Regular cardiac myocyte (primary cell): ENCODE results near the gene ITGB4. TPM values are rescaled to one million over a fixed set of nuclear protein-coding genes. Genes with fewer than 3 reads are reported as not detected.

Source experiments
- total RNA-seq: library from RNA; depleted of rRNA; stranded (reverse); fragments of >200 nt; gene quantifications from 2 replicates; pipeline ENCODE4 v1.2.3, GENCODE V29; 2014

The ITGB4 gene
- total RNA-seq, result under 0.01 and 0.38 TPM in 2 replicates

DNA sequence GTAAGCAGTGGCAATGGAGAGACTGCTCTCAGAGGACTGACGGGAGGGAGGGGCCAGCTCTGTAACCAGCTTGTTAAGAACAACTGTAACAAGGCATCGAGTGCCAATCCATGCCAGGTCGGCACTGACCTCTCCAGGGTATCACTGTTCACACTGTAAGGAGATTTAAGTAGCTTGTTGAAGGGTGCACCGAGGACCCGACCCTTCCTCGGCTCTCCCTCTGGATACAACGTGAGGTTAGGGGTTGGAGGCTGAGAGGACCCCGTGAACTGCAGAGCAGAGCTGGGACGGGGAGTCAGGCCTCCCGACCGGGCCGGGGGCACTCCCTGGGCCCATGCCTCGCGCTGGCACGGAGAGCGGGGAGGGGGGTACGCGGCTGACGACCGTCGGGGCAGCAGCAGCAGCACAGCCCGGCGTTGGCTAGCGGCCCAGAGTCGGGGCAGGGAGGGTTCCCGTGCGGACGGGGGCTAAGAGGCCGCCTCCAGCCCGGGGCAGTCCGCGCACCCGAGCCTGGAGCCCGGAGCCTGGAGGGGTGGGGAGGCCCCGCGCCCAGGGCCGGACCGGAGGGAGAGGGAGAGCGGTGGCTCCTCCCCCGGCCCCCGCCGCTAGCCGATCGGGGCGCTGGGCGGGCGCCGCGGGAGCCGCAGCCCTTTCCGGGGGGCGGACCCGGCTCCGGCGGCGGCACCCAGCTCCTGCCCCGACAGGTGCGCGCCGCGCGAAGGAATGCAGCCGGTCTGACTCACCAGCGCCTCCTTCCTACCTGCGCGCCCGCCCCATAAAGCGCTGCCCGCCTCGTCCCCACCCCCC, at the start of gene ITGB4:
Gene ITGB4, plus strand, starts transcription at position 804 of the 807 bp plus-strand sequence. CDS start 3,245 bp downstream, outside the sequence.

DNA sequence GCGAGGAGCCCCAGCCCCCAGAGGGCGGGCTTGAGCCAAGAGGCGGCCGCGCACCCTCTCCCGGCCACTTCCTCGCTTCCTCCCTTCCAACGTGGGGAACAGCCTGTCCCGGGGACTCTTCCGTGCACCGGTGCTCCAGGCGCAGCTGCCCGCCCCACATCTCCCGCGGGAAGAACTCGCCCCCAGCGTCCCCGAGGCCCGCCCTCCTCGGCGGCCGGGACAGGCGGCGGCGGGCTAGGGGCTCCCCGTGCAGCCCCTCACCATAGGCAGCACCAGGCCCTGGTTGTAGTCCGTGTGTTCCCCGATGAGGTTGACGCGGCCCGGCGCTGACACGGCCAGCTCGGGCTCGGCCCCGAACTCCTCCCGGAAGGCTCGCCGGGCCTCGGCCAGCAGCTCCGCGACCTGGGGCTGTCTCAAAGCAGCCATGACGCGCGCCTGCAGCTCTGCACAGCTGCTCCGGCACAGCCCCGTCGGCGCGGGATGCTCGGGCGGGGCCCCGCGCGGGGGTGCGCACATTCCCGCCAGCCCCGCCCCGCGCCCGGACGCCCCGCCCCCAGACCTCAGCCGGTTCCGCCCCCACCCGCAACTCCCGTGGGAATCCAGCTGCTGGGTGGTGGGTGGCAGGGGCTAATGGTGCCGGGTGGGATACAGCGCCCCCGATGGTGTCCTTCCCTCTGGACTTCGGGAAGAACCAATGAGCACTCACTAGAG, 43.6 kb downstream of the ITGB4 start, which contains the start of gene GALK1:
Gene GALK1, minus strand, starts transcription at position 482 of the 711 bp plus-strand sequence. Its CDS starts 56 bp downstream, at position 426.

DNA sequence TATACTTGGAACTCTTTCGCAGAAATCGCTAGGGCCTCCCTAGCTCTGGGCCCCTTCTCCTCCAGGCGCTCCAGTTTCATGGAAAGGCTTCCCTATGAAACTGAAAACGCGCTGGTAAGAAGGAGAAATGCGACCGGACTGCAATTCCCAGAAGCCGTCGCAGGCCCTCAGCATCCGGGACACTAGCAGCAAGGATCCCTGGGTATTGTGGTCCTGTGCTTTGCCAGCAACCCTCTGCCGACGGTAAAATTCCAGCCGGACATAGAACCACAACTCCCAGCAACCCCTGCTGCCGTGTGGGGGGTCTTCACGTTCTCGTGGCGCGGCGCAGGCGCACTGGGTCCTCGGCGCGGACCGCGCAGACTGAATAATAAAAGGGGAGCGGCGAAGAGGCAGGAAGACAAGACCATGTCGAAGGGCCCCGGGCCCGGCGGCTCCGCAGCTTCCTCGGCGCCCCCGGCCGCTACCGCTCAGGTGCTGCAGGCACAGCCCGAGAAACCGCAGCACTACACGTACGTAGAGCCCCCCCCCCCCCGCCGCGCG, 63.3 kb downstream of the ITGB4 start, which contains the start of gene UNK:
Gene UNK, plus strand, starts transcription at position 334 of the 543 bp plus-strand sequence. Its CDS starts 75 bp downstream, at position 409.

Other genes starting within 250 kb of the ITGB4 start
- 3.5 and 4.5 TPM in 2 replicates for gene CASKIN2, start 205.9 kb upstream of the ITGB4 start, total RNA-seq
- gene TSEN54, start 204.9 kb upstream of the ITGB4 start, total RNA-seq, result 8.2 and 12.3 TPM in 2 replicates
- 0.56 and 0.58 TPM in 2 replicates for gene LLGL2, start 195.8 kb upstream of the ITGB4 start, total RNA-seq
- 1.2 and 8.2 TPM in 2 replicates for gene MYO15B, start 133.7 kb upstream of the ITGB4 start, total RNA-seq
- 0.28 TPM in 1 of 2 replicates, not detected in the other for gene SMIM5, start 88.0 kb upstream of the ITGB4 start, total RNA-seq
- 12.5 and 16.6 TPM in 2 replicates for gene RECQL5, start 54.3 kb upstream of the ITGB4 start, total RNA-seq
- gene SAP30BP, start 54.1 kb upstream of the ITGB4 start, total RNA-seq, result 31.0 and 52.9 TPM in 2 replicates
- 29.3 and 49.1 TPM in 2 replicates for gene GALK1, start 43.7 kb downstream of the ITGB4 start, total RNA-seq
- 8.2 and 9.4 TPM in 2 replicates for gene UNK, start 63.3 kb downstream of the ITGB4 start, total RNA-seq
- 0.19 and 0.85 TPM in 2 replicates for gene UNC13D, start 122.9 kb downstream of the ITGB4 start, total RNA-seq
- 19.4 and 23.1 TPM in 2 replicates for gene WBP2, start 133.9 kb downstream of the ITGB4 start, total RNA-seq
- gene TRIM47, start 157.1 kb downstream of the ITGB4 start, total RNA-seq, result 7.7 and 14.1 TPM in 2 replicates
- gene TRIM65, start 175.5 kb downstream of the ITGB4 start, total RNA-seq, result 13.5 and 17.6 TPM in 2 replicates
- 25.9 and 28.2 TPM in 2 replicates for gene MRPL38, start 183.4 kb downstream of the ITGB4 start, total RNA-seq
- 15.0 and 21.7 TPM in 2 replicates for gene FBF1, start 219.6 kb downstream of the ITGB4 start, total RNA-seq